ENCODE measurements around the gene KDM4C.

DNA sequence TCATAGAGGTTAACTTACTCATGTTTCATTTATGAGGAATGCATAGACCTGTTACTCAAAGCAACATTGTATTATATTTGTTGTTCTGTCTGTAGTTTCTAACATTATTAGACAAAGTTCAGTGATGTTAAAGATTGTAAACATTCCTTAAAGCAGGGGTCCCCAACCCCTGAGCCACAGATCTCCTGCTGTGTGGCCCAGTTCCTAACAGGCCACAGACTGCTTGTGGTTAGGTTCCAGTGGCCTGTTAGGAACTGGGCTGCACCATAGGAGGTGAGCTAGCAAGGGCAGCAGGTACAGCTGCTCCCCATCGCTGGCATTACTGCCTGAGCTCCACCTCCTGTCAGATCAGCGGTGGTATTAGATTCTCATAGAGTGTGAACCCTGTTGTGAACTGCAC lies 181.1 kb downstream of the KDM4C start:
- TF ChIP-seq, protein P1, sequence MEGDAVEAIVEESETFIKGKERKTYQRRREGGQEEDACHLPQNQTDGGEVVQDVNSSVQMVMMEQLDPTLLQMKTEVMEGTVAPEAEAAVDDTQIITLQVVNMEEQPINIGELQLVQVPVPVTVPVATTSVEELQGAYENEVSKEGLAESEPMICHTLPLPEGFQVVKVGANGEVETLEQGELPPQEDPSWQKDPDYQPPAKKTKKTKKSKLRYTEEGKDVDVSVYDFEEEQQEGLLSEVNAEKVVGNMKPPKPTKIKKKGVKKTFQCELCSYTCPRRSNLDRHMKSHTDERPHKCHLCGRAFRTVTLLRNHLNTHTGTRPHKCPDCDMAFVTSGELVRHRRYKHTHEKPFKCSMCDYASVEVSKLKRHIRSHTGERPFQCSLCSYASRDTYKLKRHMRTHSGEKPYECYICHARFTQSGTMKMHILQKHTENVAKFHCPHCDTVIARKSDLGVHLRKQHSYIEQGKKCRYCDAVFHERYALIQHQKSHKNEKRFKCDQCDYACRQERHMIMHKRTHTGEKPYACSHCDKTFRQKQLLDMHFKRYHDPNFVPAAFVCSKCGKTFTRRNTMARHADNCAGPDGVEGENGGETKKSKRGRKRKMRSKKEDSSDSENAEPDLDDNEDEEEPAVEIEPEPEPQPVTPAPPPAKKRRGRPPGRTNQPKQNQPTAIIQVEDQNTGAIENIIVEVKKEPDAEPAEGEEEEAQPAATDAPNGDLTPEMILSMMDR (IDR thresholded peaks at IDR 0.05): no peak
- no peak for TF ChIP-seq POLR2A (IDR thresholded peaks at IDR 0.05)
